K562 (cell line): ENCODE data around the gene TSSK2. TPM values are rescaled to one million over a fixed set of nuclear protein-coding genes. Genes with fewer than 3 reads are reported as not detected.

Source experiments
- ADNP ChIP-seq: fragments of 200-800 bp; sonication (Bioruptor generic); IDR thresholded peaks from 2 replicates; pipeline ENCODE4 v1.6.1; 2016; ENCODE audit warnings: missing genetic modification characterization, missing compliant biosample characterization
- ATF1 ChIP-seq, 2 experiments: fragments of 450-650 bp in 1 of 2; IDR thresholded peaks; 2 replicates each; pipeline ENCODE4 v1.6.1; 2016; ENCODE audit warnings: missing compliant biosample characterization in 1 of 2, missing genetic modification characterization in 1 of 2
- BRD4 ChIP-seq: fragments of 200-600 bp; sonication (generic); IDR thresholded peaks from 2 replicates; pipeline ENCODE4 v1.6.1; 2017; ENCODE audit warnings: inconsistent platforms
- BRF1 ChIP-seq: IDR thresholded peaks from 3 replicates; pipeline ENCODE4 v1.6.1; 2011; ENCODE audit warnings: borderline replicate concordance, mild to moderate bottlenecking; ENCODE audit not compliant: insufficient read length; ENCODE audit errors: extremely low read depth
- CBX1 ChIP-seq: sonication (generic); IDR thresholded peaks from 2 replicates; pipeline ENCODE4 v1.6.1; 2016; ENCODE audit warnings: antibody characterized with exemption, low read depth, mild to moderate bottlenecking
- CHD1 ChIP-seq: fragments of 200-600 bp; sonication (generic); IDR thresholded peaks from one replicate; pipeline ENCODE4 v1.6.1; 2012; ENCODE audit warnings: mild to moderate bottlenecking, moderate library complexity, low read length, inconsistent platforms
- FIP1L1 ChIP-seq: fragments of 200-400 bp; formaldehyde crosslinking; IDR thresholded peaks from 2 replicates; pipeline ENCODE4 v1.6.1; 2018; ENCODE audit warnings: mild to moderate bottlenecking, low read depth, low read length; ENCODE audit not compliant: poor library complexity, severe bottlenecking
- GATAD2B ChIP-seq: fragments of 450-650 bp; IDR thresholded peaks from 2 replicates; pipeline ENCODE4 v1.6.1; 2017; ENCODE audit warnings: mild to moderate bottlenecking, borderline replicate concordance
- MAFG ChIP-seq: fragments of 450-650 bp; conservative IDR thresholded peaks from 2 replicates; pipeline ENCODE4 v1.6.1; 2016; ENCODE audit warnings: missing genetic modification characterization, missing compliant biosample characterization
- PHF21A ChIP-seq: fragments of 450-650 bp; IDR thresholded peaks from 2 replicates; pipeline ENCODE4 v1.6.1; 2017; ENCODE audit warnings: low read depth, borderline replicate concordance
- PRMT5 ChIP-seq: sonication (generic); formaldehyde crosslinking; IDR thresholded peaks from 2 replicates; pipeline ENCODE4 v1.5.0; 2020; ENCODE audit warnings: missing genetic modification reagents
- PURB ChIP-seq: sonication (generic); formaldehyde crosslinking; IDR thresholded peaks from 2 replicates; pipeline ENCODE4 v1.9.0; 2021; ENCODE audit warnings: low read depth, mild to moderate bottlenecking, missing genetic modification reagents
- SLC30A9 ChIP-seq: fragments of 250-450 bp; sonication (Bioruptor Pico); IDR thresholded peaks from 2 replicates; pipeline ENCODE4 v1.8.0; 2022; ENCODE audit warnings: mild to moderate bottlenecking, moderate library complexity
- SMAD2 ChIP-seq: fragments of 150-350 bp; IDR thresholded peaks from 2 replicates; pipeline ENCODE4 v1.6.1; 2014; ENCODE audit warnings: low read depth, mild to moderate bottlenecking, low read length
- SNIP1 ChIP-seq: fragments of 450-650 bp; IDR thresholded peaks from 2 replicates; pipeline ENCODE4 v1.7.1; 2017; ENCODE audit warnings: low read depth, mild to moderate bottlenecking
- SPI1 ChIP-seq: IDR thresholded peaks from 2 replicates; pipeline ENCODE4 v1.6.1; 2011; ENCODE audit warnings: low read depth, low read length, control low read depth, borderline replicate concordance
- SREBF1 ChIP-seq: fragments of 150-350 bp; IDR thresholded peaks from 2 replicates; pipeline ENCODE4 v1.6.1; 2014; ENCODE audit warnings: antibody characterized with exemption, low read depth, low read length, borderline replicate concordance
- ZNF143 ChIP-seq: sonication (generic); formaldehyde crosslinking; IDR thresholded peaks from 2 replicates; pipeline ENCODE4 v1.9.0; 2022; ENCODE audit warnings: mild to moderate bottlenecking, missing genetic modification reagents
- ZNF274 ChIP-seq: IDR thresholded peaks from 2 replicates; pipeline ENCODE4 v1.6.1; 2011; ENCODE audit warnings: low read depth, mild to moderate bottlenecking, low read length, moderate library complexity, borderline replicate concordance
- ZNF3 ChIP-seq: fragments of 250-450 bp; sonication (Bioruptor Pico); IDR thresholded peaks from 2 replicates; pipeline ENCODE4 v1.5.0; 2021; ENCODE audit warnings: mild to moderate bottlenecking, moderate library complexity
- ZNF41 ChIP-seq: fragments of 250-450 bp; sonication (Bioruptor Pico); conservative IDR thresholded peaks from 2 replicates; pipeline ENCODE4 v1.4.0; 2020; ENCODE audit warnings: mild to moderate bottlenecking
- ZNF431 ChIP-seq: sonication (generic); formaldehyde crosslinking; IDR thresholded peaks from 2 replicates; pipeline ENCODE4 v1.8.0; 2022; ENCODE audit warnings: mild to moderate bottlenecking, missing genetic modification reagents
- ZNF764 ChIP-seq: fragments of 250-450 bp; sonication (Bioruptor Pico); IDR thresholded peaks from 2 replicates; pipeline ENCODE4 v1.4.0; 2020; ENCODE audit warnings: low read depth, mild to moderate bottlenecking, moderate library complexity
- polyA plus RNA-seq, 8 experiments: library from polyadenylated mRNA; depleted of rRNA in 4 of 8; stranded (reverse) in 5 of 8; unstranded in 3 of 8; fragments of >200 nt; fragmentation: Nextera tagmentation in 2 of 8; fragmentation: Illumina TruSeq in 1 of 8; extraction: Ambion mirVana in 2 of 8; extraction: Trizol in 1 of 8; gene quantifications; 2 replicates each; pipeline versions ENCODE4 v1.2.1 to v1.2.3, GENCODE V29; 2011 to 2014; ENCODE audit warnings: inconsistent platforms in 1 of 8, missing spikeins in 1 of 8
- total RNA-seq, 7 experiments: library from RNA; depleted of rRNA in 6 of 7; stranded (reverse); fragments of >200 nt in 6 of 7; fragmentation: Illumina TruSeq in 2 of 7; extraction: Trizol in 2 of 7; gene quantifications; 2 replicates each; pipeline versions ENCODE4 v1.2.1 to v1.2.3, GENCODE V29; 2011 to 2021; ENCODE audit warnings: low replicate concordance in 1 of 7
- TF ChIP-seq, protein P1 (sequence below), 3 experiments: fragments of 200-800 bp in 1 of 3; fragments of 250-450 bp in 1 of 3; fragments of 450-650 bp in 1 of 3; sonication (Bioruptor Pico) in 1 of 3; sonication (Bioruptor generic) in 1 of 3; formaldehyde crosslinking in 1 of 3; IDR thresholded peaks; 2 replicates each; pipeline versions ENCODE4 v1.6.1 to v1.8.0; 2016 to 2022; ENCODE audit warnings: mild to moderate bottlenecking in 2 of 3, missing genetic modification characterization in 2 of 3, missing compliant biosample characterization in 1 of 3, moderate library complexity in 1 of 3
- TF ChIP-seq, protein P2 (sequence below): fragments of 450-650 bp; formaldehyde crosslinking; conservative IDR thresholded peaks from 2 replicates; pipeline ENCODE4 v1.4.0; 2022; ENCODE audit warnings: mild to moderate bottlenecking, missing genetic modification characterization

TSSK2 gene
- total and polyA plus RNA-seq, 9 of the 15 experiments (the other 6 are each of a cell fraction or from before 2014, with no cell fraction given), result 0.04 TPM; not detected in 8

DNA sequence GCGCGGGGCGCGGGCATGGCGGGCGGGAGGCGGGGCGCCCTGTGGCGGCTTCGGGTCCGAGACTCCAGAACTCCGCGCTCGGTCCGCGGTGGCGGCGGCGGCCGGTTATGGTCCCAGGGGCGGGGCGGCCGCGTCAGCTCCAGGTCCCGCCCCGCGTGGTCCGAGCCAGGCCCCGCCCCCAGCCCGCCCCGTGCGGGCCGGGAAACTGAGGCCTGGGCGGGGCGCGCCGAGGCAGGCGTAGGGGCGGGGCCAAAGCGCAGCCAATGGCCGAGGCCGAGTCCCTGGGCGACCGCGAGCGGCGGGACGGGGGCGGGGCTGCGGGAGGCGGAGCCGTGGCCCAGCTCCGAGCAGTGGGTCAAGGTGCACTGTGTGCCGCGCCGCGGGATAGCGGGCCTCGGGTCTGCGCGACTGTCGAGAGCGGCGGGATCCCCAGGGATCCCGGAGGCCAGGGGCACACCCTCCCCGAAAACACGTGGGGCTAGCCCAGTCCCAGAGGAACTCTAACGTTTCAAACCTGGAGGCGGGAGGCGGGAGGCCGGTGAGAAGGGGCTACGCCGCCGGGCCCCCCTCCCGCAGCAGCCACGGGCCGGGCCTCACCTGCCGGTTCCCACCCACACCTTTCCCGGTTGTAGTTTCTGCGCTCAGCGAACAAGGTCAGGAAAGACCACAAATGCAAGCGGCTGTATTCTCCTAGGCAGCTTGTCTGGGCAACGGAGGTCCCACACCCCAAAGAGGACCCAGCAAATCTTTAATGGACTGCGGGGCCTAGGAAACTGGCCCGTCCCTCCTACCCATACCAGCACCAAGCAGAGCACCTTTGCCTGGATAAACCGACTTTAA is 47.8 kb downstream of the TSSK2 start, which contains the start of gene SLC25A1 (continued):
- TF ChIP-seq BRF1, result no peak
- no peak for TF ChIP-seq PHF21A
- no peak for TF ChIP-seq SLC30A9
- no peak for TF ChIP-seq ZNF143 (CRISPR knock-in tag)
- no peak for TF ChIP-seq CBX1
- no peak for TF ChIP-seq ZNF274
- TF ChIP-seq, protein P1, sequence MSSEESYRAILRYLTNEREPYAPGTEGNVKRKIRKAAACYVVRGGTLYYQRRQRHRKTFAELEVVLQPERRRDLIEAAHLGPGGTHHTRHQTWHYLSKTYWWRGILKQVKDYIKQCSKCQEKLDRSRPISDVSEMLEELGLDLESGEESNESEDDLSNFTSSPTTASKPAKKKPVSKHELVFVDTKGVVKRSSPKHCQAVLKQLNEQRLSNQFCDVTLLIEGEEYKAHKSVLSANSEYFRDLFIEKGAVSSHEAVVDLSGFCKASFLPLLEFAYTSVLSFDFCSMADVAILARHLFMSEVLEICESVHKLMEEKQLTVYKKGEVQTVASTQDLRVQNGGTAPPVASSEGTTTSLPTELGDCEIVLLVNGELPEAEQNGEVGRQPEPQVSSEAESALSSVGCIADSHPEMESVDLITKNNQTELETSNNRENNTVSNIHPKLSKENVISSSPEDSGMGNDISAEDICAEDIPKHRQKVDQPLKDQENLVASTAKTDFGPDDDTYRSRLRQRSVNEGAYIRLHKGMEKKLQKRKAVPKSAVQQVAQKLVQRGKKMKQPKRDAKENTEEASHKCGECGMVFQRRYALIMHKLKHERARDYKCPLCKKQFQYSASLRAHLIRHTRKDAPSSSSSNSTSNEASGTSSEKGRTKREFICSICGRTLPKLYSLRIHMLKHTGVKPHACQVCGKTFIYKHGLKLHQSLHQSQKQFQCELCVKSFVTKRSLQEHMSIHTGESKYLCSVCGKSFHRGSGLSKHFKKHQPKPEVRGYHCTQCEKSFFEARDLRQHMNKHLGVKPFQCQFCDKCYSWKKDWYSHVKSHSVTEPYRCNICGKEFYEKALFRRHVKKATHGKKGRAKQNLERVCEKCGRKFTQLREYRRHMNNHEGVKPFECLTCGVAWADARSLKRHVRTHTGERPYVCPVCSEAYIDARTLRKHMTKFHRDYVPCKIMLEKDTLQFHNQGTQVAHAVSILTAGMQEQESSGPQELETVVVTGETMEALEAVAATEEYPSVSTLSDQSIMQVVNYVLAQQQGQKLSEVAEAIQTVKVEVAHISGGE (CRISPR knock-in tag; IDR thresholded peaks at IDR 0.05), result peak in 1 of 3 experiments; percentile 28; a peak in 1 of 6 replicates
- TF ChIP-seq ADNP (tag), result no peak
- no peak for TF ChIP-seq PURB (CRISPR knock-in tag)
- TF ChIP-seq CHD1, result peak; percentile 84
- no peak for TF ChIP-seq ZNF3 (CRISPR knock-in tag)
- TF ChIP-seq GATAD2B, result no peak
- TF ChIP-seq SREBF1, result peak; percentile 61; the same call in 1 of the 2 replicates
- TF ChIP-seq ZNF431 (CRISPR knock-in tag), result no peak
- TF ChIP-seq, protein P2, sequence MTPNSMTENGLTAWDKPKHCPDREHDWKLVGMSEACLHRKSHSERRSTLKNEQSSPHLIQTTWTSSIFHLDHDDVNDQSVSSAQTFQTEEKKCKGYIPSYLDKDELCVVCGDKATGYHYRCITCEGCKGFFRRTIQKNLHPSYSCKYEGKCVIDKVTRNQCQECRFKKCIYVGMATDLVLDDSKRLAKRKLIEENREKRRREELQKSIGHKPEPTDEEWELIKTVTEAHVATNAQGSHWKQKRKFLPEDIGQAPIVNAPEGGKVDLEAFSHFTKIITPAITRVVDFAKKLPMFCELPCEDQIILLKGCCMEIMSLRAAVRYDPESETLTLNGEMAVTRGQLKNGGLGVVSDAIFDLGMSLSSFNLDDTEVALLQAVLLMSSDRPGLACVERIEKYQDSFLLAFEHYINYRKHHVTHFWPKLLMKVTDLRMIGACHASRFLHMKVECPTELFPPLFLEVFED, result no peak
- TF ChIP-seq SNIP1, result no peak
- TF ChIP-seq PRMT5 (CRISPR knock-in tag), result no peak
- peak; percentile 62; the same call in 1 of the 2 replicates for TF ChIP-seq SMAD2
- TF ChIP-seq ZNF764 (CRISPR knock-in tag), result peak; percentile 69; the same call in 1 of the 2 replicates
- TF ChIP-seq ATF1 (CRISPR knock-in tag; IDR thresholded peaks at IDR 0.05), result no peak
- TF ChIP-seq ATF1 (tag; IDR thresholded peaks at IDR 0.05), result peak; percentile 80; the same call in 1 of the 2 replicates
- 0 out of 2 replicates have a peak, but pooled peaks have one; percentile 59 for TF ChIP-seq ZNF41 (CRISPR knock-in tag)
- TF ChIP-seq BRD4, result peak; percentile 50; the same call in 1 of the 2 replicates
- TF ChIP-seq MAFG, result no peak
- no peak for TF ChIP-seq FIP1L1
- no peak for TF ChIP-seq SPI1
